Measurements from ENCODE around the gene SPRR2G.

DNA sequence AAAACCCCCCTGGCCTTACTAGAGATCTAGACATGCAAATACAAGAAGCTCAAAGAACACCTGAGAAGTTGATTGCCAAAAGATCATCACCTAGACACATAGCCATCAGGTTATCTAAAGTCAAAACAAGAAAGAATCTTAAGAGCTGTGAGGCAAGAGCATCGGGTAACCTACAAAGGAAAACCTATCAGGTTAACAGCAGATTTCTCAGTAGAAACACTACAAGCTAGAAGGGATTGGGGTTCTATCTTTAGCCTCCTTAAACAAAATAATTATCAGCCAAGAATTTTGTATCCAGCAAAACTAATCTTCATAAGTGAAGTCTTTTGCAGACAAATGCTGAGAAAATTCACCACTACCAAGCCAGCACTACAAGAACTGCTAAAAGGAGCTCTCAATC is 25.2 kb downstream of the SPRR2G start:
- TF ChIP-seq, protein P1, sequence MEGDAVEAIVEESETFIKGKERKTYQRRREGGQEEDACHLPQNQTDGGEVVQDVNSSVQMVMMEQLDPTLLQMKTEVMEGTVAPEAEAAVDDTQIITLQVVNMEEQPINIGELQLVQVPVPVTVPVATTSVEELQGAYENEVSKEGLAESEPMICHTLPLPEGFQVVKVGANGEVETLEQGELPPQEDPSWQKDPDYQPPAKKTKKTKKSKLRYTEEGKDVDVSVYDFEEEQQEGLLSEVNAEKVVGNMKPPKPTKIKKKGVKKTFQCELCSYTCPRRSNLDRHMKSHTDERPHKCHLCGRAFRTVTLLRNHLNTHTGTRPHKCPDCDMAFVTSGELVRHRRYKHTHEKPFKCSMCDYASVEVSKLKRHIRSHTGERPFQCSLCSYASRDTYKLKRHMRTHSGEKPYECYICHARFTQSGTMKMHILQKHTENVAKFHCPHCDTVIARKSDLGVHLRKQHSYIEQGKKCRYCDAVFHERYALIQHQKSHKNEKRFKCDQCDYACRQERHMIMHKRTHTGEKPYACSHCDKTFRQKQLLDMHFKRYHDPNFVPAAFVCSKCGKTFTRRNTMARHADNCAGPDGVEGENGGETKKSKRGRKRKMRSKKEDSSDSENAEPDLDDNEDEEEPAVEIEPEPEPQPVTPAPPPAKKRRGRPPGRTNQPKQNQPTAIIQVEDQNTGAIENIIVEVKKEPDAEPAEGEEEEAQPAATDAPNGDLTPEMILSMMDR (IDR thresholded peaks at IDR 0.05), result no peak
- no peak for TF ChIP-seq POLR2A (IDR thresholded peaks at IDR 0.05)
